ENCODE results near the gene EIF1B. TPM values are rescaled to one million over a fixed set of nuclear protein-coding genes. Genes with fewer than 3 reads are reported as not detected.

Gene EIF1B
- total RNA-seq, 4 donors from 2014 or later = 20.9 to 46.1 (median 24.1) TPM

GRCh38 chr3:40355410-40355809 is 45.9 kb downstream of the EIF1B start:
- H3K4me1 ChIP-seq = no peaks in the 10 kb centered on the region
- 94 to 98% methylated on average over 2 of the region's 2 CpGs for WGBS, 2 donors
- no peak overlapping the region for H3K27ac ChIP-seq
- TF ChIP-seq, protein P1, sequence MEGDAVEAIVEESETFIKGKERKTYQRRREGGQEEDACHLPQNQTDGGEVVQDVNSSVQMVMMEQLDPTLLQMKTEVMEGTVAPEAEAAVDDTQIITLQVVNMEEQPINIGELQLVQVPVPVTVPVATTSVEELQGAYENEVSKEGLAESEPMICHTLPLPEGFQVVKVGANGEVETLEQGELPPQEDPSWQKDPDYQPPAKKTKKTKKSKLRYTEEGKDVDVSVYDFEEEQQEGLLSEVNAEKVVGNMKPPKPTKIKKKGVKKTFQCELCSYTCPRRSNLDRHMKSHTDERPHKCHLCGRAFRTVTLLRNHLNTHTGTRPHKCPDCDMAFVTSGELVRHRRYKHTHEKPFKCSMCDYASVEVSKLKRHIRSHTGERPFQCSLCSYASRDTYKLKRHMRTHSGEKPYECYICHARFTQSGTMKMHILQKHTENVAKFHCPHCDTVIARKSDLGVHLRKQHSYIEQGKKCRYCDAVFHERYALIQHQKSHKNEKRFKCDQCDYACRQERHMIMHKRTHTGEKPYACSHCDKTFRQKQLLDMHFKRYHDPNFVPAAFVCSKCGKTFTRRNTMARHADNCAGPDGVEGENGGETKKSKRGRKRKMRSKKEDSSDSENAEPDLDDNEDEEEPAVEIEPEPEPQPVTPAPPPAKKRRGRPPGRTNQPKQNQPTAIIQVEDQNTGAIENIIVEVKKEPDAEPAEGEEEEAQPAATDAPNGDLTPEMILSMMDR (IDR thresholded peaks at IDR 0.05) = no peak
- TF ChIP-seq POLR2A (IDR thresholded peaks at IDR 0.05) = no peak
- no peak overlapping the region for H3K4me3 ChIP-seq (replicated peaks in 1 of 3)
- no peaks in the 10 kb centered on the region for H3K27me3 ChIP-seq
- H3K36me3 ChIP-seq = no peaks in the 10 kb centered on the region
- H3K9me3 ChIP-seq = no peaks in the 10 kb centered on the region
- intact Hi-C loops (cut with DNase I) = no loop called here
- no peak for DNase-seq

DNA sequence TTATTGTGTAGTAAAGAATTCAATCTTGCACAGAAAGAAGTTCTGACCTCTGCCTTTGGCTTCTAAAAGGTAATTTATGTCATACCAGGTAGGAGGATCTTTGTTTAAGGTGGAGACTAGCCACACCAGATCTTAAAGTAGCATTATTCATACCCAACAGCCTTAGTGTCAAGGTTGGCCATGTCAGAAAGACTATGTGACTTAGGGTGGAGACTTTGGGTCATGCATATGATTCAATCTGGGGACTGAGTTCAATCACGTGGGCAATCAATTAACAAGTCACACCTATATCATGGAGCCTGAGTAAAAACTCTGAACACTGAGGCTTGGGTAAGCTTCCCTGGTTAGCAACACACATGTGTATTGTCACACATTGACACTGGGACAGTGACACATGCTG is 48.9 kb downstream of the EIF1B start:
- no peak for TF ChIP-seq POLR2A (IDR thresholded peaks at IDR 0.05)
- TF ChIP-seq, protein P1 (IDR thresholded peaks at IDR 0.05) = no peak
- Histone ChIP-seq H3K4me3 (replicated peaks in 1 of 3) (no peak overlapping the region), H3K27me3 (no peaks in the 10 kb centered on the region), H3K27ac (no peak overlapping the region), H3K9me3 (no peaks in the 10 kb centered on the region), H3K4me1 (no peaks in the 10 kb centered on the region), H3K36me3 (no peaks in the 10 kb centered on the region)
- DNase-seq = no peak
- intact Hi-C loops (cut with DNase I) = no loop called here
- 88 to 89% methylated on average over 1 of the region's 1 CpG for WGBS, 2 donors

Other genes with a start within 250 kb of the EIF1B start
- 1 to 10 TPM; 2.1 to 5.7 (median 4.9) TPM for gene ENTPD3, start 77.5 kb downstream of the EIF1B start, total RNA-seq
- gene RPL14, start 147.6 kb downstream of the EIF1B start, total RNA-seq = 100 to 1,000 TPM; 272 to 723 (median 339) TPM
- gene ZNF619, start 167.4 kb downstream of the EIF1B start, total RNA-seq = 10 to 100 TPM in 1 of 4 donors, 1 to 10 TPM in 3; 8.2 to 10.2 (median 9.7) TPM
- 1 to 10 TPM; 5.6 to 8.6 (median 7.0) TPM for gene ZNF620, start 196.3 kb downstream of the EIF1B start, total RNA-seq
- 10 to 100 TPM; 15.8 to 28.1 (median 23.4) TPM for gene ZNF621, start 215.3 kb downstream of the EIF1B start, total RNA-seq